Lower leg skin (tissue), 3 donors: ENCODE results near the gene AP5Z1.

ENCODE experiments used
- CTCF ChIP-seq, 3 donors: fragments of 450-650 bp; IDR thresholded peaks; one replicate each; pipeline ENCODE4 v1.5.1; 2016; ENCODE audit warnings: antibody characterized with exemption in 3 of 3, mild to moderate bottlenecking in 3 of 3, moderate library complexity in 2 of 3
- POLR2A ChIP-seq, 2 donors: fragments of 450-650 bp; IDR thresholded peaks; one replicate each; pipeline ENCODE4 v1.6.1; 2016 to 2017; ENCODE audit warnings: antibody characterized with exemption in 2 of 2, mild to moderate bottlenecking in 1 of 2, moderate library complexity in 1 of 2

GRCh38 chr7:4828720-4829383, 53.4 kb downstream of the AP5Z1 start:
- TF ChIP-seq CTCF (IDR thresholded peaks at IDR 0.05) (no peak), POLR2A (IDR thresholded peaks at IDR 0.05) (no peak)
